Measurements from ENCODE around the gene SART1.
"Not testable (repeated sequence)": the region's sequence is repeated elsewhere in the genome, so short reads cannot be mapped to it uniquely, and the experiment has no call there.

The SART1 gene

GRCh38 chr11:65997286-65997685 lies 35.8 kb downstream of the SART1 start:
- DNase-seq (ENCODE audit: low read depth, low spot score) = no peak

GRCh38 chr11:66001942-66002647 lies 40.6 kb downstream of the SART1 start, which contains the start of the genes BANF1 and EIF1AD:
BANF1 (plus strand) TSS chr11:66002503; CDS start chr11:66003251, 748 bp downstream.
EIF1AD (minus strand) TSS chr11:66002157; CDS start chr11:66000389, 1,768 bp downstream.
- DNase-seq (ENCODE audit: low read depth, low spot score) = peak; percentile 96

- DNase-seq (ENCODE audit: low read depth, low spot score) = no peak
These were observed 41.2 kb downstream of the SART1 start for GRCh38 chr11:66002648-66003225.

- DNase-seq (ENCODE audit: low read depth, low spot score) = no peak
These were observed 41.8 kb downstream of the SART1 start for GRCh38 chr11:66003291-66003690.

GRCh38 chr11:66004186-66004585 lies 42.7 kb downstream of the SART1 start:
- DNase-seq (ENCODE audit: low read depth, low spot score) = no peak

GRCh38 chr11:66006134-66006890 lies 44.8 kb downstream of the SART1 start:
- no peak for DNase-seq (ENCODE audit: low read depth, low spot score)

GRCh38 chr11:66006891-66007176 lies 45.3 kb downstream of the SART1 start:
- no peak for DNase-seq (ENCODE audit: low read depth, low spot score)

GRCh38 chr11:66007201-66007634 lies 45.7 kb downstream of the SART1 start:
- no peak for DNase-seq (ENCODE audit: low read depth, low spot score)

- no peak for DNase-seq (ENCODE audit: low read depth, low spot score)
These were observed 46.5 kb downstream of the SART1 start for GRCh38 chr11:66008095-66008467.

GRCh38 chr11:66008468-66009101 lies 47.1 kb downstream of the SART1 start:
- DNase-seq (ENCODE audit: low read depth, low spot score) = no peak

- DNase-seq (ENCODE audit: low read depth, low spot score) = not testable (repeated sequence)
These were observed 48.5 kb downstream of the SART1 start for GRCh38 chr11:66010036-66010435.

GRCh38 chr11:66011239-66011784 lies 49.8 kb downstream of the SART1 start:
- DNase-seq (ENCODE audit: low read depth, low spot score) = no peak

GRCh38 chr11:66011785-66012303 lies 50.3 kb downstream of the SART1 start, which contains the start of gene CST6:
CST6 (plus strand) TSS chr11:66012008; CDS start chr11:66012045, 37 bp downstream.
- no peak for DNase-seq (ENCODE audit: low read depth, low spot score)

GRCh38 chr11:66012371-66012945 lies 50.9 kb downstream of the SART1 start:
- no peak for DNase-seq (ENCODE audit: low read depth, low spot score)

- DNase-seq (ENCODE audit: low read depth, low spot score) = no peak
These were observed 51.6 kb downstream of the SART1 start for GRCh38 chr11:66012946-66013761.

- DNase-seq (ENCODE audit: low read depth, low spot score) = no peak
These were observed 52.2 kb downstream of the SART1 start for GRCh38 chr11:66013762-66014100.

- no peak for DNase-seq (ENCODE audit: low read depth, low spot score)
These were observed 53.4 kb downstream of the SART1 start for GRCh38 chr11:66014804-66015453.

- DNase-seq (ENCODE audit: low read depth, low spot score) = no peak
These were observed 53.9 kb downstream of the SART1 start for GRCh38 chr11:66015454-66015881.

GRCh38 chr11:66015936-66016792 lies 54.6 kb downstream of the SART1 start:
- DNase-seq (ENCODE audit: low read depth, low spot score) = peak; percentile 36
